WTC11 (cell line): Measurements from ENCODE around the gene MIR17HG. TPM values are rescaled to one million over a fixed set of nuclear protein-coding genes. Genes with fewer than 3 reads are reported as not detected.

Source experiments
- ATAC-seq: fragments of 200-7000 bp; cut with Tn5 transposase; 2 replicates; pipeline ENCODE4 v1.10.0; 2021; ENCODE audit warnings: mild to moderate bottlenecking, moderate library complexity
- CTCF ChIA-PET: fragments of 300-600 bp; sonication (Branson Sonifier 250); formaldehyde crosslinking; loops from one replicate; lab custom pipeline; 2021; ENCODE audit warnings: antibody characterized with exemption; lab: Charles Lee
- POLR2A ChIA-PET: fragments of 350-600 bp; sonication (Branson Sonifier 250); formaldehyde crosslinking; loops from one replicate; lab custom pipeline; 2021; ENCODE audit warnings: antibody characterized with exemption; lab: Charles Lee
- DNase-seq: peaks from one replicate; pipeline ENCODE4 v3.0.0; 2021; ENCODE audit warnings: low spot score
- H3K27ac Mint-ChIP-seq: 2 replicates; pipeline ENCODE4 v1.8.0; 2021; ENCODE audit warnings: mixed read lengths
- H3K27me3 Mint-ChIP-seq: 2 replicates; pipeline ENCODE4 v1.8.0; 2021; ENCODE audit warnings: low read depth, mild to moderate bottlenecking, moderate library complexity, mixed read lengths
- H3K36me3 Mint-ChIP-seq: 2 replicates; pipeline ENCODE4 v1.8.0; 2021; ENCODE audit warnings: mixed read lengths
- H3K4me1 Mint-ChIP-seq: 2 replicates; pipeline ENCODE4 v1.8.0; 2022; ENCODE audit warnings: mixed read lengths
- H3K4me3 Mint-ChIP-seq: 2 replicates; pipeline ENCODE4 v1.8.0; 2021; ENCODE audit warnings: mild to moderate bottlenecking, moderate library complexity, mixed read lengths
- H3K9me3 Mint-ChIP-seq: 2 replicates; pipeline ENCODE4 v1.8.0; 2021; ENCODE audit warnings: mixed read lengths
- ATF3 ChIP-seq: sonication (generic); formaldehyde crosslinking; conservative IDR thresholded peaks from 2 replicates; pipeline ENCODE4 v1.8.1; 2022; ENCODE audit warnings: mild to moderate bottlenecking, missing genetic modification reagents
- ATF6 ChIP-seq: sonication (generic); formaldehyde crosslinking; IDR thresholded peaks from 2 replicates; pipeline ENCODE4 v1.8.1; 2023; ENCODE audit warnings: mild to moderate bottlenecking, missing genetic modification reagents
- CBFB ChIP-seq: sonication (generic); formaldehyde crosslinking; IDR thresholded peaks from 2 replicates; pipeline ENCODE4 v1.8.1; 2022; ENCODE audit warnings: mild to moderate bottlenecking, low read depth, missing genetic modification reagents
- ELF4 ChIP-seq: sonication (generic); formaldehyde crosslinking; IDR thresholded peaks from 2 replicates; pipeline ENCODE4 v1.8.1; 2022; ENCODE audit warnings: low read depth, mild to moderate bottlenecking, moderate library complexity, missing genetic modification reagents
- ESRRA ChIP-seq: sonication (generic); formaldehyde crosslinking; IDR thresholded peaks from 2 replicates; pipeline ENCODE4 v1.8.1; 2022; ENCODE audit warnings: mild to moderate bottlenecking, missing genetic modification reagents, borderline replicate concordance
- NFYB ChIP-seq: sonication (generic); formaldehyde crosslinking; conservative IDR thresholded peaks from 2 replicates; pipeline ENCODE4 v1.8.0; 2022; ENCODE audit warnings: low read depth, missing genetic modification reagents
- PRDM15 ChIP-seq: sonication (generic); formaldehyde crosslinking; IDR thresholded peaks from 2 replicates; pipeline ENCODE4 v1.8.0; 2022; ENCODE audit warnings: missing genetic modification reagents
- PREB ChIP-seq: sonication (generic); formaldehyde crosslinking; IDR thresholded peaks from 2 replicates; pipeline ENCODE4 v1.8.1; 2022; ENCODE audit warnings: mild to moderate bottlenecking, missing genetic modification reagents, moderate library complexity, borderline replicate concordance
- PRRX2 ChIP-seq: fragments of 250-450 bp; sonication (Bioruptor Pico); IDR thresholded peaks from 2 replicates; pipeline ENCODE4 v1.8.0; 2021; ENCODE audit warnings: mild to moderate bottlenecking
- SMAD3 ChIP-seq: sonication (generic); formaldehyde crosslinking; IDR thresholded peaks from 2 replicates; pipeline ENCODE4 v1.8.0; 2022; ENCODE audit warnings: missing genetic modification reagents, mild to moderate bottlenecking, borderline replicate concordance
- TCF7 ChIP-seq: sonication (generic); formaldehyde crosslinking; IDR thresholded peaks from 2 replicates; pipeline ENCODE4 v1.8.0; 2022; ENCODE audit warnings: mild to moderate bottlenecking, low read depth, missing genetic modification reagents, moderate library complexity
- USF1 ChIP-seq: sonication (generic); formaldehyde crosslinking; IDR thresholded peaks from 2 replicates; pipeline ENCODE4 v1.8.0; 2022; ENCODE audit warnings: mild to moderate bottlenecking, missing genetic modification reagents
- ZBTB21 ChIP-seq: sonication (generic); formaldehyde crosslinking; IDR thresholded peaks from 2 replicates; pipeline ENCODE4 v1.8.1; 2023; ENCODE audit warnings: mild to moderate bottlenecking, missing genetic modification reagents, borderline replicate concordance
- ZNF121 ChIP-seq: sonication (generic); formaldehyde crosslinking; IDR thresholded peaks from 2 replicates; pipeline ENCODE4 v1.8.0; 2023; ENCODE audit warnings: missing genetic modification reagents
- ZNF281 ChIP-seq: sonication (generic); formaldehyde crosslinking; IDR thresholded peaks from 2 replicates; pipeline ENCODE4 v1.8.0; 2023; ENCODE audit warnings: mild to moderate bottlenecking, missing genetic modification reagents
- total RNA-seq: library from RNA; stranded (reverse); gene quantifications from 3 replicates; pipeline ENCODE4 v1.2.3, GENCODE V29; 2021

MIR17HG gene
- total RNA-seq, 1 experiment from 2014 or later = 37.1 TPM

- H3K27ac Mint-ChIP-seq = no peak overlapping the region
- no peaks in the 10 kb centered on the region for H3K36me3 Mint-ChIP-seq
- no peaks in the 10 kb centered on the region for H3K4me1 Mint-ChIP-seq
- no peak overlapping the region for H3K4me3 Mint-ChIP-seq
- DNase-seq = no peak
- ChIA-PET CTCF (no interaction called here), POLR2A (no interaction called here)
- H3K27me3 Mint-ChIP-seq = no peaks in the 10 kb centered on the region
- peaks cover 4% of the 10 kb centered on the region; the same call in 1 of the 2 replicates for H3K9me3 Mint-ChIP-seq
- TF ChIP-seq ZNF121 (CRISPR knock-in tag) = no peak
- no peak for TF ChIP-seq ZBTB21
- TF ChIP-seq ATF6 (CRISPR knock-in tag) = no peak
- TF ChIP-seq ATF3 (CRISPR knock-in tag) = no peak
- TF ChIP-seq PREB (CRISPR knock-in tag) = no peak
- TF ChIP-seq ELF4 (CRISPR knock-in tag) = no peak
- TF ChIP-seq CBFB = no peak
- TF ChIP-seq USF1 (CRISPR knock-in tag) = no peak
- TF ChIP-seq PRRX2 (CRISPR knock-in tag) = no peak
- TF ChIP-seq SMAD3 (CRISPR knock-in tag) = no peak
- no peak for ATAC-seq
These were observed 44.5 kb upstream of the MIR17HG start for GRCh38 chr13:91303031-91303430.

GRCh38 chr13:91304741-91305140 is 42.7 kb upstream of the MIR17HG start:
- Mint-ChIP-seq H3K27me3 (no peaks in the 10 kb centered on the region), H3K36me3 (no peaks in the 10 kb centered on the region), H3K4me1 (no peaks in the 10 kb centered on the region), H3K27ac (no peak overlapping the region), H3K4me3 (no peak overlapping the region), H3K9me3 (peaks cover 4% of the 10 kb centered on the region; the same call in 1 of the 2 replicates)
- CTCF ChIA-PET = no interaction called here
- POLR2A ChIA-PET = no interaction called here
- no peak for ATAC-seq
- no peak for DNase-seq
- TF ChIP-seq ZNF281 (no peak), NFYB (no peak)

GRCh38 chr13:91305652-91306051 is 41.8 kb upstream of the MIR17HG start:
- H3K36me3 Mint-ChIP-seq = no peaks in the 10 kb centered on the region
- TF ChIP-seq PRDM15 = no peak
- TF ChIP-seq TCF7 (CRISPR knock-in tag) = no peak
- no peak for TF ChIP-seq ESRRA (CRISPR knock-in tag)
- TF ChIP-seq ZNF281 = no peak

More at GRCh38 chr13:91305652-91306051, 41.8 kb upstream of the MIR17HG start:
- CTCF ChIA-PET = no interaction called here
- no peaks in the 10 kb centered on the region for H3K4me1 Mint-ChIP-seq
- H3K9me3 Mint-ChIP-seq = peaks cover 4% of the 10 kb centered on the region; the same call in 1 of the 2 replicates
- no peak overlapping the region for H3K4me3 Mint-ChIP-seq
- H3K27me3 Mint-ChIP-seq = no peaks in the 10 kb centered on the region
- H3K27ac Mint-ChIP-seq = no peak overlapping the region
- no peak for DNase-seq
- POLR2A ChIA-PET = no interaction called here
- ATAC-seq = no peak
